Calu3 (cell line): ENCODE data around the gene PMAIP1. TPM values are rescaled to one million over a fixed set of nuclear protein-coding genes. Genes with fewer than 3 reads are reported as not detected.

ENCODE experiments used
- BruUV-seq: library from RNA; stranded (reverse); fragments of 400-500 nt; replicated peaks from 2 replicates; lab custom pipeline; 2021; lab: Mats Ljungman, UMichigan
- CTCF ChIA-PET: fragments of 300-600 bp; sonication (Branson Sonifier 250); formaldehyde crosslinking; loops from one replicate; lab custom pipeline; 2022; ENCODE audit warnings: antibody characterized with exemption; lab: Charles Lee
- DNase-seq: peaks from one replicate; pipeline ENCODE4 v3.0.0; 2022
- H3K27ac Mint-ChIP-seq: one replicate; pipeline ENCODE4 v1.8.0; 2022; ENCODE audit warnings: mixed read lengths; ENCODE audit not compliant: unreplicated experiment
- H3K27me3 Mint-ChIP-seq: one replicate; pipeline ENCODE4 v1.8.0; 2022; ENCODE audit warnings: mixed read lengths; ENCODE audit not compliant: unreplicated experiment
- H3K36me3 Mint-ChIP-seq: one replicate; pipeline ENCODE4 v1.8.0; 2022; ENCODE audit warnings: mild to moderate bottlenecking, moderate library complexity, mixed read lengths; ENCODE audit not compliant: insufficient read depth, unreplicated experiment
- H3K4me1 Mint-ChIP-seq: one replicate; pipeline ENCODE4 v1.8.0; 2022; ENCODE audit warnings: mild to moderate bottlenecking, low read depth, mixed read lengths; ENCODE audit not compliant: unreplicated experiment
- H3K4me3 Mint-ChIP-seq: one replicate; pipeline ENCODE4 v1.8.0; 2022; ENCODE audit warnings: mild to moderate bottlenecking, low read depth, moderate library complexity, mixed read lengths; ENCODE audit not compliant: unreplicated experiment
- H3K9me3 Mint-ChIP-seq: one replicate; pipeline ENCODE4 v1.8.0; 2022; ENCODE audit warnings: low read depth, mixed read lengths; ENCODE audit not compliant: unreplicated experiment
- CTCF ChIP-seq: fragments of 200-600 bp; IDR thresholded peaks from one replicate; pipeline ENCODE4 v1.8.0; 2022; ENCODE audit warnings: antibody characterized with exemption; ENCODE audit not compliant: unreplicated experiment
- intact Hi-C: fragments of 100-400 bp; cut with micrococcal nuclease; formaldehyde crosslinking; loops from one replicate; pipeline ENCODE4 v1.10.0; 2022; ENCODE audit not compliant: unreplicated experiment
- total RNA-seq: library from RNA; stranded (reverse); gene quantifications from 2 replicates; pipeline ENCODE4 v1.2.3, GENCODE V29; 2022

PMAIP1 gene
- total RNA-seq, 1 experiment from 2014 or later: 56.1 TPM

GRCh38 chr18:59921384-59921891 lies 21.6 kb downstream of the PMAIP1 start:
- CTCF ChIA-PET: interaction anchor here (0.6 kb wide), 1 partner anchor 9 kb away, joined by 3 read pairs; no protein-coding TSS in a partner anchor

GRCh38 chr18:59923539-59924196 lies 23.9 kb downstream of the PMAIP1 start:
- Mint-ChIP-seq H3K9me3 (no peaks in the 10 kb centered on the region), H3K4me1 (peaks cover 50% of the 10 kb centered on the region), H3K4me3 (no peak overlapping the region), H3K27ac (no peak overlapping the region), H3K36me3 (no peaks in the 10 kb centered on the region), H3K27me3 (no peaks in the 10 kb centered on the region)
- DNase-seq: no peak
- CTCF ChIA-PET: interaction anchor here (1.0 to 1.2 kb wide), 2 partner anchors 26 to 31 kb away, joined by 3 read pairs; no protein-coding TSS in a partner anchor
- no TSS peak for BruUV-seq
- intact Hi-C loops: no loop called here
- TF ChIP-seq CTCF: no peak

More at GRCh38 chr18:59921384-59921891, 21.6 kb downstream of the PMAIP1 start:
- Mint-ChIP-seq H3K27me3 (no peaks in the 10 kb centered on the region), H3K36me3 (peaks cover 7% of the 10 kb centered on the region), H3K9me3 (no peaks in the 10 kb centered on the region), H3K4me1 (peaks cover 53% of the 10 kb centered on the region), H3K4me3 (no peak overlapping the region), H3K27ac (peak overlapping the region; percentile 23)
- no peak for DNase-seq
- no TSS peak for BruUV-seq
- no peak for TF ChIP-seq CTCF
- intact Hi-C loops: no loop called here

- no peak for DNase-seq
- peaks cover 39% of the 10 kb centered on the region for H3K4me1 Mint-ChIP-seq
- TF ChIP-seq CTCF: no peak
- H3K27ac Mint-ChIP-seq: peak overlapping the region; percentile 13
- intact Hi-C loops: no loop called here
- H3K4me3 Mint-ChIP-seq: no peak overlapping the region
- H3K9me3 Mint-ChIP-seq: no peaks in the 10 kb centered on the region
- BruUV-seq: no TSS peak
- no peaks in the 10 kb centered on the region for H3K27me3 Mint-ChIP-seq
- CTCF ChIA-PET: no interaction called here
- H3K36me3 Mint-ChIP-seq: no peaks in the 10 kb centered on the region
Measured at GRCh38 chr18:59926131-59926530, 26.3 kb downstream of the PMAIP1 start.

- intact Hi-C loops: no loop called here
- Mint-ChIP-seq H3K27me3 (no peaks in the 10 kb centered on the region), H3K36me3 (no peaks in the 10 kb centered on the region), H3K27ac (peak overlapping the region; percentile 13), H3K4me3 (no peak overlapping the region), H3K4me1 (peaks cover 31% of the 10 kb centered on the region), H3K9me3 (no peaks in the 10 kb centered on the region)
- no peak for TF ChIP-seq CTCF
- DNase-seq: peak; percentile 39
- CTCF ChIA-PET: interaction anchor here (0.8 to 1.1 kb wide), 4 partner anchors 22 to 28 kb away, joined by 3 read pairs; no protein-coding TSS in a partner anchor
- BruUV-seq: no TSS peak
Measured at GRCh38 chr18:59927246-59927825, 27.5 kb downstream of the PMAIP1 start.
